IMR-90 (cell line): ENCODE results near the gene CSF2RB. TPM values are rescaled to one million over a fixed set of nuclear protein-coding genes. Genes with fewer than 3 reads are reported as not detected.

Experiments used
- ATAC-seq: fragments of 200-7000 bp; cut with Tn5 transposase; 2 replicates; pipeline ENCODE4 v1.9.1; 2020; ENCODE audit warnings: low read depth, mild to moderate bottlenecking, moderate library complexity
- BruUV-seq: library from RNA; stranded (reverse); fragments of 400-500 nt; replicated peaks from 2 replicates; lab custom pipeline; 2021; lab: Mats Ljungman, UMichigan
- CTCF ChIA-PET: fragments of 300-600 bp; formaldehyde crosslinking; extraction: SDS; loops from one replicate; lab custom pipeline; 2021; ENCODE audit warnings: antibody characterized with exemption; lab: Yijun Ruan, JAX
- POLR2A ChIA-PET: fragments of 300-600 bp; sonication (Branson Sonifier 250); formaldehyde crosslinking; loops from one replicate; lab custom pipeline; 2022; ENCODE audit warnings: antibody characterized with exemption; ENCODE audit not compliant: unreplicated experiment; lab: Charles Lee
- DNase-seq: peaks from one replicate; pipeline ENCODE4 v3.0.0; 2013
- H2AFZ ChIP-seq: replicated peaks from 2 replicates; pipeline ENCODE3; 2013; ENCODE audit warnings: low read length, mild to moderate bottlenecking; ENCODE audit not compliant: poor library complexity
- H2AK5ac ChIP-seq: 2 replicates; pipeline ENCODE4 v1.6.1; 2013; ENCODE audit warnings: low read depth, low read length, inconsistent platforms
- H2AK9ac ChIP-seq: replicated peaks from 2 replicates; pipeline ENCODE3; 2013; ENCODE audit warnings: mild to moderate bottlenecking, low read depth, low read length, moderate library complexity; ENCODE audit not compliant: poor library complexity
- H2BK120ac ChIP-seq: 2 replicates; pipeline ENCODE4 v1.6.1; 2013; ENCODE audit warnings: low read depth, low read length, inconsistent platforms
- H2BK15ac ChIP-seq: 3 replicates; pipeline ENCODE4 v1.6.1; 2013; ENCODE audit warnings: low read depth, low read length, inconsistent platforms
- H2BK20ac ChIP-seq: 2 replicates; pipeline ENCODE4 v1.6.1; 2013; ENCODE audit warnings: low read depth, mild to moderate bottlenecking, inconsistent platforms, low read length, moderate library complexity
- H2BK5ac ChIP-seq: 2 replicates; pipeline ENCODE4 v1.6.1; 2013; ENCODE audit warnings: mild to moderate bottlenecking, low read depth, low read length, inconsistent platforms; ENCODE audit not compliant: poor library complexity, severe bottlenecking
- H3K14ac ChIP-seq: replicated peaks from 2 replicates; pipeline ENCODE4 v1.6.1; 2013; ENCODE audit warnings: low read depth, low read length, inconsistent platforms
- H3K18ac ChIP-seq: 2 replicates; pipeline ENCODE4 v1.6.1; 2013; ENCODE audit warnings: low read depth, low read length, control low read depth
- H3K23ac ChIP-seq: 2 replicates; pipeline ENCODE4 v1.6.1; 2013; ENCODE audit warnings: low read depth, low read length, inconsistent platforms
- H3K27ac ChIP-seq: 2 replicates; pipeline ENCODE4 v1.5.1; 2013; ENCODE audit warnings: mild to moderate bottlenecking, control low read depth, low read length; ENCODE audit not compliant: insufficient read depth
- H3K27me3 ChIP-seq: 2 replicates; pipeline ENCODE4 v1.6.1; 2013; ENCODE audit warnings: low read length; ENCODE audit not compliant: control insufficient read depth, insufficient read depth
- H3K36me3 ChIP-seq: 2 replicates; pipeline ENCODE4 v1.6.1; 2013; ENCODE audit warnings: low read length, mixed read lengths; ENCODE audit not compliant: control insufficient read depth, insufficient read depth
- H3K4ac ChIP-seq: 2 replicates; pipeline ENCODE4 v1.6.1; 2013; ENCODE audit warnings: low read depth, low read length, inconsistent platforms
- H3K4me1 ChIP-seq: 2 replicates; pipeline ENCODE4 v1.6.1; 2013; ENCODE audit warnings: low read length, mixed read lengths; ENCODE audit not compliant: control insufficient read depth, insufficient read depth
- H3K4me2 ChIP-seq: 2 replicates; pipeline ENCODE4 v1.6.1; 2013; ENCODE audit warnings: low read depth, mild to moderate bottlenecking, control low read depth, low read length, moderate library complexity
- H3K4me3 ChIP-seq: 2 replicates; pipeline ENCODE4 v1.5.1; 2013; ENCODE audit warnings: low read depth, mild to moderate bottlenecking, control low read depth, low read length, moderate library complexity; ENCODE audit not compliant: insufficient read depth
- H3K56ac ChIP-seq: 2 replicates; pipeline ENCODE4 v1.6.1; 2013; ENCODE audit warnings: low read length, inconsistent platforms; ENCODE audit not compliant: insufficient read depth; ENCODE audit errors: extremely low read depth
- H3K79me1 ChIP-seq, 2 experiments: 2 replicates each; pipeline ENCODE4 v1.6.1; 2013; ENCODE audit warnings: low read length in 2 of 2, inconsistent platforms in 1 of 2, low read depth in 1 of 2
- H3K9ac ChIP-seq: 2 replicates; pipeline ENCODE4 v1.6.1; 2013; ENCODE audit warnings: low read depth, low read length, control low read depth
- H3K9me1 ChIP-seq: 2 replicates; pipeline ENCODE4 v1.6.1; 2013; ENCODE audit warnings: low read length, inconsistent platforms; ENCODE audit not compliant: insufficient read depth
- H3K9me3 ChIP-seq: 2 replicates; pipeline ENCODE4 v1.6.1; 2013; ENCODE audit warnings: low read length; ENCODE audit not compliant: control insufficient read depth, insufficient read depth
- H4K20me1 ChIP-seq: 2 replicates; pipeline ENCODE4 v1.6.1; 2013; ENCODE audit warnings: low read length, inconsistent platforms; ENCODE audit not compliant: insufficient read depth
- H4K5ac ChIP-seq: 2 replicates; pipeline ENCODE4 v1.6.1; 2013; ENCODE audit warnings: mild to moderate bottlenecking, low read depth, low read length, control low read depth
- H4K8ac ChIP-seq, 2 experiments: 2 replicates each; pipeline ENCODE4 v1.6.1; 2013; ENCODE audit warnings: low read depth in 2 of 2, low read length in 2 of 2, control low read depth in 1 of 2, inconsistent platforms in 1 of 2
- H4K91ac ChIP-seq: 2 replicates; pipeline ENCODE4 v1.6.1; 2013; ENCODE audit warnings: low read depth, low read length, inconsistent platforms; ENCODE audit not compliant: insufficient read depth
- BHLHE40 ChIP-seq: fragments of 150-350 bp; IDR thresholded peaks from 2 replicates; pipeline ENCODE4 v1.6.1; 2016; ENCODE audit warnings: mild to moderate bottlenecking, low read depth, low read length
- CEBPB ChIP-seq: IDR thresholded peaks from 2 replicates; pipeline ENCODE4 v1.6.1; 2012; ENCODE audit warnings: low read depth, low read length, improper control_type of control experiment
- CHD1 ChIP-seq: IDR thresholded peaks from 2 replicates; pipeline ENCODE4 v1.6.1; 2012; ENCODE audit warnings: low read depth, low read length, improper control_type of control experiment
- FOS ChIP-seq: fragments of 150-350 bp; IDR thresholded peaks from 2 replicates; pipeline ENCODE4 v1.6.1; 2016; ENCODE audit warnings: low read depth, low read length
- MAFK ChIP-seq: IDR thresholded peaks from 2 replicates; pipeline ENCODE4 v1.6.1; 2012; ENCODE audit warnings: low read depth, low read length, improper control_type of control experiment
- MAZ ChIP-seq: IDR thresholded peaks from 2 replicates; pipeline ENCODE4 v1.6.1; 2012; ENCODE audit warnings: low read depth, mild to moderate bottlenecking, low read length, improper control_type of control experiment, moderate library complexity, borderline replicate concordance
- MXI1 ChIP-seq: IDR thresholded peaks from 2 replicates; pipeline ENCODE4 v1.6.1; 2012; ENCODE audit warnings: low read depth, mild to moderate bottlenecking, low read length, moderate library complexity, borderline replicate concordance
- NFE2L2 ChIP-seq: fragments of 150-350 bp; IDR thresholded peaks from 2 replicates; pipeline ENCODE4 v1.6.1; 2016; ENCODE audit warnings: low read depth, mild to moderate bottlenecking, low read length
- POLR2A ChIP-seq: IDR thresholded peaks from 2 replicates; pipeline ENCODE4 v1.6.1; 2012; ENCODE audit warnings: mild to moderate bottlenecking, low read depth, low read length
- RAD21 ChIP-seq: IDR thresholded peaks from 2 replicates; pipeline ENCODE4 v1.6.1; 2012; ENCODE audit warnings: low read length, improper control_type of control experiment
- RCOR1 ChIP-seq: IDR thresholded peaks from 2 replicates; pipeline ENCODE4 v1.6.1; 2012; ENCODE audit warnings: mild to moderate bottlenecking, low read length, improper control_type of control experiment; ENCODE audit not compliant: insufficient replicate concordance
- RFX5 ChIP-seq: IDR thresholded peaks from 2 replicates; pipeline ENCODE4 v1.8.0; 2012; ENCODE audit warnings: low read depth, mild to moderate bottlenecking, low read length, moderate library complexity
- SMC3 ChIP-seq: fragments of 150-350 bp; IDR thresholded peaks from 2 replicates; pipeline ENCODE4 v1.6.1; 2016; ENCODE audit warnings: low read depth, mild to moderate bottlenecking, antibody characterized with exemption, low read length, moderate library complexity
- WGBS, 2 experiments: methylation state at CpG; one replicate each; pipeline versions ENCODE4 v1.1.5 to v1.1.7; 2013; ENCODE audit warnings: missing lambda C conversion rate in 2 of 2; ENCODE audit not compliant: insufficient read length in 1 of 2; ENCODE audit errors: extremely low coverage in 2 of 2; 5-methylcytosine and 5-hydroxymethylcytosine counted together
- dilution Hi-C: fragments of 300-500 bp; cut with HindIII; formaldehyde crosslinking; loops from one replicate; pipeline ENCODE4 v1.14.3; 2018; ENCODE audit warnings: low sequenced_read_pairs; ENCODE audit not compliant: unreplicated experiment
- in situ Hi-C: fragments of 300-500 bp; cut with MboI; formaldehyde crosslinking; loops from 3 replicates; pipeline ENCODE4 v1.14.3; 2019; ENCODE audit warnings: low sequenced_read_pairs, inconsistent platforms, mixed read lengths
- intact Hi-C: fragments of 100-400 bp; cut with micrococcal nuclease; formaldehyde crosslinking; loops from 2 replicates; pipeline ENCODE4 v1.10.0; 2022
- polyA plus RNA-seq, 3 experiments: library from polyadenylated mRNA; depleted of rRNA; stranded (reverse); fragments of >200 nt; gene quantifications; 2 replicates each; pipeline ENCODE4 v1.2.3, GENCODE V29; 2012; ENCODE audit warnings: low replicate concordance in 1 of 3
- total RNA-seq: library from RNA; depleted of rRNA; stranded (reverse); fragments of >200 nt; gene quantifications from 2 replicates; pipeline ENCODE4 v1.2.3, GENCODE V29; 2012
- TF ChIP-seq, protein P1 (sequence below): fragments of 150-350 bp; IDR thresholded peaks from 2 replicates; pipeline ENCODE4 v1.6.1; 2017; ENCODE audit warnings: mild to moderate bottlenecking, antibody characterized with exemption, low read length, low read depth
- TF ChIP-seq, protein P2 (sequence below): conservative IDR thresholded peaks from 2 replicates; pipeline ENCODE4 v1.5.1; 2012; ENCODE audit warnings: mild to moderate bottlenecking, low read depth, low read length, improper control_type of control experiment
- TF ChIP-seq, protein P3 (sequence below): fragments of 150-350 bp; IDR thresholded peaks from 2 replicates; pipeline ENCODE4 v1.6.1; 2016; ENCODE audit warnings: low read depth, mild to moderate bottlenecking, low read length, moderate library complexity, borderline replicate concordance

CSF2RB gene
- total and polyA plus RNA-seq, 2 of the 4 experiments (the other 2 are of a cell fraction): not detected

DNA sequence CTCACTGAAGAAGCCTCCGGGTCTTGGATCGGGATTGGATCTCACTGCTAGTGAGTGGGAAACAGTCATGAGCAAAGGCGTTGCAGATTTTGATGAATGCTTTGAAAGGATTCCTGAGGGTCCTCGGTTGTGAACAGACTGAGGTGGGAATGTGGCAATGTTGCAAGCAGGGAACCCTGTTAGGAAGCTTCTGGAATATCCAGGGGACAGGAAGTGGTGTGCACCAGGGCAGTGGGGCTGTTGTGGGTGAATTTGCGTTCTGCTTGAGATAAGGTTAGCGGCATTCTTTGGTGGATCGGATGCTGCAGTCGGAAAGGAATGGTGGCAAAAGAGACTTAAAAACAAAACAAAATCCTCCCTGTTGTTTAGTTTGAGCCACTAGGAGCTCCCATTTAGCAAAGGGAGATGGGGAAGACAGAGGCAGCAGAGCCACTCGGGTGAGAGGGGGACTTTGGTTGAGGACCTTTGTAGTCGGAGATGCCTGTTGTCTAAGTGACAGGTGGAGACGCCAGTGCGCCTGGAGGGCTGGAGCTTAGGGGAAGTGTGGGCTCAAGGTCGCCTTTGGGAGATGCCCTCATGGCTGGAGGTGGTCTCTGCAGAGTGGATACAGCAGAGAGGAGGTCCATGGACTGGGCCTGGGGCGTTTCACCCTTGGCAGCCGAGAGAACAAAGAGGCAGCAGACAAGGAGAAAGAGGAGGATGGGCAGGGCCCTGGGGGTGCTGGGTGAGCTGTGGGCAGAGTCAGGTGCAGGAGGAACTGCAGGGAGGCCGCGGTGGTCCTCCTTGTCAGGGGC is 37.6 kb downstream of the CSF2RB start:
- H3K9me3 ChIP-seq: no peaks in the 10 kb centered on the region
- no peak overlapping the region for H3K4ac ChIP-seq
- no peak overlapping the region for H4K5ac ChIP-seq
- ATAC-seq (no peak), DNase-seq (no peak)
- H3K18ac ChIP-seq: no peak overlapping the region
- ChIA-PET CTCF (no interaction called here), POLR2A (no interaction called here)
- H2BK20ac ChIP-seq: no peak overlapping the region
- H4K91ac ChIP-seq: no peak overlapping the region
- H3K9ac ChIP-seq: no peak overlapping the region
- H3K79me1 ChIP-seq: no peaks in the 10 kb centered on the region
- in situ Hi-C loops (no loop called here), dilution Hi-C loops (no loop called here), intact Hi-C loops (no loop called here)
- no peak overlapping the region for H2AK5ac ChIP-seq
- H3K9me1 ChIP-seq: no peaks in the 10 kb centered on the region
- 49% methylated on average over 11 of the region's 17 CpGs; no CpG with 5 or more reads in 1 of the 2 experiments for WGBS, 2 experiments
- no peak overlapping the region for H4K8ac ChIP-seq
- no peak overlapping the region for H3K56ac ChIP-seq
- H4K20me1 ChIP-seq: no peaks in the 10 kb centered on the region
- peaks cover 6% of the 10 kb centered on the region for H3K27me3 ChIP-seq
- no peak overlapping the region for H3K23ac ChIP-seq
- no peak overlapping the region for H3K14ac ChIP-seq
- H3K36me3 ChIP-seq: no peaks in the 10 kb centered on the region
- H2BK5ac ChIP-seq: no peak overlapping the region
- no peak overlapping the region for H3K4me2 ChIP-seq
- no peak overlapping the region for H3K4me3 ChIP-seq
- H2BK120ac ChIP-seq: no peak overlapping the region
- no peak overlapping the region for H2AK9ac ChIP-seq
- BruUV-seq: no TSS peak
- no peak overlapping the region for H2AFZ ChIP-seq
- H2BK15ac ChIP-seq: no peak overlapping the region
- TF ChIP-seq, protein P1, sequence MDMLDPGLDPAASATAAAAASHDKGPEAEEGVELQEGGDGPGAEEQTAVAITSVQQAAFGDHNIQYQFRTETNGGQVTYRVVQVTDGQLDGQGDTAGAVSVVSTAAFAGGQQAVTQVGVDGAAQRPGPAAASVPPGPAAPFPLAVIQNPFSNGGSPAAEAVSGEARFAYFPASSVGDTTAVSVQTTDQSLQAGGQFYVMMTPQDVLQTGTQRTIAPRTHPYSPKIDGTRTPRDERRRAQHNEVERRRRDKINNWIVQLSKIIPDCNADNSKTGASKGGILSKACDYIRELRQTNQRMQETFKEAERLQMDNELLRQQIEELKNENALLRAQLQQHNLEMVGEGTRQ: no peak
- TF ChIP-seq BHLHE40 (no peak), SMC3 (no peak), CEBPB (no peak), POLR2A (no peak), NFE2L2 (no peak), FOS (no peak), MXI1 (no peak), MAZ (no peak), RCOR1 (no peak), CHD1 (no peak), RAD21 (no peak), MAFK (no peak), RFX5 (no peak)
- TF ChIP-seq, protein P2, sequence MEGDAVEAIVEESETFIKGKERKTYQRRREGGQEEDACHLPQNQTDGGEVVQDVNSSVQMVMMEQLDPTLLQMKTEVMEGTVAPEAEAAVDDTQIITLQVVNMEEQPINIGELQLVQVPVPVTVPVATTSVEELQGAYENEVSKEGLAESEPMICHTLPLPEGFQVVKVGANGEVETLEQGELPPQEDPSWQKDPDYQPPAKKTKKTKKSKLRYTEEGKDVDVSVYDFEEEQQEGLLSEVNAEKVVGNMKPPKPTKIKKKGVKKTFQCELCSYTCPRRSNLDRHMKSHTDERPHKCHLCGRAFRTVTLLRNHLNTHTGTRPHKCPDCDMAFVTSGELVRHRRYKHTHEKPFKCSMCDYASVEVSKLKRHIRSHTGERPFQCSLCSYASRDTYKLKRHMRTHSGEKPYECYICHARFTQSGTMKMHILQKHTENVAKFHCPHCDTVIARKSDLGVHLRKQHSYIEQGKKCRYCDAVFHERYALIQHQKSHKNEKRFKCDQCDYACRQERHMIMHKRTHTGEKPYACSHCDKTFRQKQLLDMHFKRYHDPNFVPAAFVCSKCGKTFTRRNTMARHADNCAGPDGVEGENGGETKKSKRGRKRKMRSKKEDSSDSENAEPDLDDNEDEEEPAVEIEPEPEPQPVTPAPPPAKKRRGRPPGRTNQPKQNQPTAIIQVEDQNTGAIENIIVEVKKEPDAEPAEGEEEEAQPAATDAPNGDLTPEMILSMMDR: no peak
- TF ChIP-seq, protein P3, sequence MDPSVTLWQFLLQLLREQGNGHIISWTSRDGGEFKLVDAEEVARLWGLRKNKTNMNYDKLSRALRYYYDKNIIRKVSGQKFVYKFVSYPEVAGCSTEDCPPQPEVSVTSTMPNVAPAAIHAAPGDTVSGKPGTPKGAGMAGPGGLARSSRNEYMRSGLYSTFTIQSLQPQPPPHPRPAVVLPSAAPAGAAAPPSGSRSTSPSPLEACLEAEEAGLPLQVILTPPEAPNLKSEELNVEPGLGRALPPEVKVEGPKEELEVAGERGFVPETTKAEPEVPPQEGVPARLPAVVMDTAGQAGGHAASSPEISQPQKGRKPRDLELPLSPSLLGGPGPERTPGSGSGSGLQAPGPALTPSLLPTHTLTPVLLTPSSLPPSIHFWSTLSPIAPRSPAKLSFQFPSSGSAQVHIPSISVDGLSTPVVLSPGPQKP: no peak
- no peak overlapping the region for H3K27ac ChIP-seq
- no peaks in the 10 kb centered on the region for H3K4me1 ChIP-seq
